ENCODE data around the gene GPX2.

GPX2 gene

DNA sequence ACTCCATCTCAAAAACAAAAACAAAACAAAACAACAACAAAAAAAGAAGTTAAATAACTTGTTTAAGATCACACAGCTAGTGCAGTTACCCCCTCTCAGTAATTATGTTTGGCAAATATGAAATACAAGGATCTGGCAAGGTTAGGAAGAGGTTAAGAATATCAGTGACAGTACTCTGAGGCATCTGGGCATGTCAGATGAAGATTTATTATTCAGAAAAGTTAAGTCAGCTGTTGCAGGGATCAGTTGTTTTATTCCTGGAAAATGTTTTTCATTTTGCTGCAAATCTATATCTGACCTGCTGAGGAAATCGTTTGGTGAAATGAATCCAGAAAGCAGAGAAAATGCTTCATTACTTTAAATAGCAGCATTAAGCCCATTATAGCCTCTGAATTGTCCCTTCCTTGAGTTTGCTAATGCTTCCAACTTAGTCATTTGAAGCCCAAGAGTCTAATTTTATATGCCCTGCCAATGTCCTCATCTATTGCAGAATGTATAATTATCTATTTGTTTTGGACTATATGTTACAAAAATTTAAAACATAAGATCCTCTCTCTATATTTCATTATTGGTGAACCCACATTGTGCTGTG, 8.1 kb downstream of the GPX2 start:
- H3K27ac ChIP-seq: no peak overlapping the region
- TF ChIP-seq, protein P1, sequence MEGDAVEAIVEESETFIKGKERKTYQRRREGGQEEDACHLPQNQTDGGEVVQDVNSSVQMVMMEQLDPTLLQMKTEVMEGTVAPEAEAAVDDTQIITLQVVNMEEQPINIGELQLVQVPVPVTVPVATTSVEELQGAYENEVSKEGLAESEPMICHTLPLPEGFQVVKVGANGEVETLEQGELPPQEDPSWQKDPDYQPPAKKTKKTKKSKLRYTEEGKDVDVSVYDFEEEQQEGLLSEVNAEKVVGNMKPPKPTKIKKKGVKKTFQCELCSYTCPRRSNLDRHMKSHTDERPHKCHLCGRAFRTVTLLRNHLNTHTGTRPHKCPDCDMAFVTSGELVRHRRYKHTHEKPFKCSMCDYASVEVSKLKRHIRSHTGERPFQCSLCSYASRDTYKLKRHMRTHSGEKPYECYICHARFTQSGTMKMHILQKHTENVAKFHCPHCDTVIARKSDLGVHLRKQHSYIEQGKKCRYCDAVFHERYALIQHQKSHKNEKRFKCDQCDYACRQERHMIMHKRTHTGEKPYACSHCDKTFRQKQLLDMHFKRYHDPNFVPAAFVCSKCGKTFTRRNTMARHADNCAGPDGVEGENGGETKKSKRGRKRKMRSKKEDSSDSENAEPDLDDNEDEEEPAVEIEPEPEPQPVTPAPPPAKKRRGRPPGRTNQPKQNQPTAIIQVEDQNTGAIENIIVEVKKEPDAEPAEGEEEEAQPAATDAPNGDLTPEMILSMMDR (IDR thresholded peaks at IDR 0.05): no peak
- no peak for TF ChIP-seq ZFX (IDR thresholded peaks at IDR 0.05; ENCODE audit: borderline replicate concordance)

DNA sequence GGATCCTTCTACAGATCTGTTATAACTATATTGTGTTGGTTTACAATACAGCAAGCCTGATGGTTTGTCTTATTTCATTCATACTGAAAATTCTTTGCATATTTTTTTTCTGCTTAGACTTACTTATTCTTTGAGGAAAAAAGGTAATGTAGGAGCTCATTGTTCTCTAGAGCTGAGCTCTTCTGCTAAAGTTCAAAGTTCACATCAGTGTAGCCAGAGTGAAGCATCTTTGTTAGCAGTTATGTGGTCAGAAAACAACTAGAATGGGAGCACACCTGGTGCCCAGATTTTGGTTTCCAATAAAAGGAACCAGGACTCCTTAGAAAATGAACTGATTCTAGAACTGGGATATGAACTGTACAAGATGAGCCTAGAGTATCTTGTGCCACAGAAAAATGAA, 10.3 kb downstream of the GPX2 start:
- no peak overlapping the region for H3K27ac ChIP-seq
- TF ChIP-seq, protein P1 (IDR thresholded peaks at IDR 0.05): no peak
- TF ChIP-seq ZFX (IDR thresholded peaks at IDR 0.05; ENCODE audit: borderline replicate concordance): no peak

DNA sequence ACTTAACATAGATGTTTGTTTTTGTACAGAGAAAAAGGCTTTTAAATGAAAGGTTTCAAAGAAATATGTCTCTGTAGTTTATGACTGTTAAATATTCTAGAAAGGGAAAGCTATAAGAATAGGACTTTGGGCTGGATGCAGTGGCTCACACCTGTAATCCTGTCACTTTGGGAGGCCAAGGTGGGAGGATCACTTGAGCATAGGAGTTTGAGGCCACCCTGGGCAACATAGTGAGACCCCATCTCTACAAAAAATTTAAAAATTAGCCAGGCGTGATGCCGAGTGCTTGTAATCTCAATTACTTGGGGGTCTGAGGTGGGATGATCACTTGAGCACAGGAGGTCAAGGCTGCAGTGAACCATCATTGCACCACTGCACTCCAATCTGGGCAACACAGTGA, 11.4 kb downstream of the GPX2 start:
- TF ChIP-seq, protein P1 (IDR thresholded peaks at IDR 0.05): no peak
- no peak for TF ChIP-seq ZFX (IDR thresholded peaks at IDR 0.05; ENCODE audit: borderline replicate concordance)
- no peak overlapping the region for H3K27ac ChIP-seq

DNA sequence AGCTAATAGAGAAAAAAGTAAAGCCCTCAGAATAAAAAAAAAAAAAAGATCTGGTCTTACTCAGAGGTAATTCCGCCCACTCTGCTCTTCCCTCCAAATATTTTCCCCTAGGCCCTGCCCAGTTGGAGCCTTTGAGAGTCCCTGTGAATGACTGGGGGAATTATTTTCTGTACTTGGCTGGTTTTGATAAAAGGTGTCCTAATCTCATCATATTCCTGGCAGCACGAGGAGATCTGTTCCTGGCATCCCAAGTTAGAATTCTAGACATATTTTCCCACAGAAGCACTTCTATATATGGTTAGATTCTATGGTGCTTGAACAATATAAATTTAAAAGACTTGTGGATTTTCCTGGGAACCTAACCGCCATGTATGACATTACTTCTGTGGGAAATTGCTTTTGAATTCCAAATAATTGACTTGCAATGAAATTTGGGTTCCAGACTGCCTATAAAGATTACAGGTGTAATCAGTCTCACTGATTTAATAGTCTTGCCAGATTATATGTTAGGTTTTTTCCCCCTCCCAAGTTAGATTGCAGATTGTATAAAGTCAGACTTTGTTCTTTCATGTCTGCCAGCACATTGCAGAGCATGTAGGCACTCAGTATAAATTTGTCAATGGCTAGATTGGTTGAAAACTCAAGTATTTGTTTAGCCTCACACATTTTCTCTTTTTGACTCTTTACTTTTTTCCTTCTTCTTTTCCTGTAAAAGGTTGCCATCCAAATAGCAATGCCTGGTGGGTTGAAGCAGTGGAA, 12.3 kb downstream of the GPX2 start:
- H3K27ac ChIP-seq: no peak overlapping the region
- TF ChIP-seq ZFX (IDR thresholded peaks at IDR 0.05; ENCODE audit: borderline replicate concordance): no peak
- TF ChIP-seq, protein P1 (IDR thresholded peaks at IDR 0.05): no peak

DNA sequence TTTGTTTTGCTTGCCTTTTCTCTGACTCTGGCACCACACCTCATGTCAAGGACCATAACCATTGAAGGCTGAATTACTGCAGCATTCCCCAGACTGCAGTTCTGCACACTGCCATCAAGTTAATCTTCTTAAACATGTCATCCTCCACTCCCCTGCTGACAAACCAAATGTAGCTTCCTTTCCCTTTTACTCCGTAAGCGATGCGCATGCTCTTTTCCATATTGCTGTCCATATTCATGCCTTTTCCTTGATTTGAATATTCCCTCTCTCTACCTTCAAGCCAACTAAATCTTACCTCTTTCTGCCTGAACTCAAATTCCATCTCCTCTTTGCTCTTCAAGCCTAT, 13.6 kb downstream of the GPX2 start:
- no peak overlapping the region for H3K27ac ChIP-seq
- TF ChIP-seq, protein P1 (IDR thresholded peaks at IDR 0.05): no peak
- TF ChIP-seq ZFX (IDR thresholded peaks at IDR 0.05; ENCODE audit: borderline replicate concordance): no peak

DNA sequence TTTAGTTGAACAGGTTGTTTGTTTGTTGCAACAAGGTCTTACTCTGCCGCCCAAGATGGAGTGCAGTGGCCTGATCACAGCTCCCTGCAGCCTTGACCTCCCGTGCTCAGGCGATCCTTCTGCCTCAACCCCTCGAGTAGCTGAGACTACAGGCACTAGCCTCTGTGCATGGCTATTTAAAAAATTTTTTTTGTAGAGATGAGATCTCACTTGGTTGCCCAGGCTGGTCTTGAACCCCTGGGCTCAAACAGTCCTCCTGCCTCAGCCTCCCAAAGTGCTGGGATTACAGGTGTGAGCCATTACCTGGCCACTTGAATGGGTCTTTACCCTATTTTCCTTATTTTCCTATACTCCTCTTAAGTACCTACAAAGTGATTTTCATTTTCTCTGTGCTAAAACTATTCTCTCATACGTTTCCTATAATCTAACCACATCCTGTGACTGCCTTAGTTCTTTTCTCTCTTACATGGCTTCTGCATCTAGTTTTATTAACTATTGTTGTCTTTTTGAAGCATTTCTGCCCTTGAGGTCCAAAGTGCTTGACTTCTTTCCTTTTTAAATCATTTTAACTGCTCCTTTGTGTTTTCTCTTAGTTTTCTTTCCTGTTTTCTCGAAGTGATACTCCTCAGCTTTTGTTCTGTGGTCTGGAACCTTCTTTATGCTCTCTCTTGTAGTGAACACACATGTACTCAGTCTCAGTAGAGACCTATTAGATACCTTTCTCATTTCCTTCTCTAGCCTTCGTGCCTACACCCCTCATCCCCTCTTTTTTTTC, 14.1 kb downstream of the GPX2 start:
- TF ChIP-seq, protein P1 (IDR thresholded peaks at IDR 0.05): no peak
- TF ChIP-seq ZFX (IDR thresholded peaks at IDR 0.05; ENCODE audit: borderline replicate concordance): no peak
- H3K27ac ChIP-seq: no peak overlapping the region

DNA sequence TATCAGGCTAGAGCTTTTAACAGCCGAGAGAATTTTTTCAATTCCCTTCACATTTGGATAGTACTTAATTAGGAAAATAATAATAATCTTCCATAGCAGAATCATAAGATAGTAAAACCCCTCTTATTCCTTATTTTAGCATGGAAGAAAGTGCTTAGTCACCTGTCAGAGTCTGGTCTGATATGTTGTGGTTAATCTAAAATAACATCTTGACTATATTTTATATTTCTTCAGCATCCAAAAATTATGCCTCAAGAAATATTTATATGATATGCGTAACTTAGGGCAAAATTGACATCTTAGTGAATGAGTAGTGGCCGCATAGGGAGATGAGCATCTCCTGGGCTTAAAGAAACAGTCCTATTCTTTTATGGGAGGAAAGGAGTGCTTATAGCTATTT, 15.5 kb downstream of the GPX2 start:
- no peak for TF ChIP-seq ZFX (IDR thresholded peaks at IDR 0.05; ENCODE audit: borderline replicate concordance)
- TF ChIP-seq, protein P1 (IDR thresholded peaks at IDR 0.05): no peak
- H3K27ac ChIP-seq: no peak overlapping the region

Measured in 22Rv1 (cell line).